Keratinocyte (primary cell): ENCODE results near the gene CIB4. TPM values are rescaled to one million over a fixed set of nuclear protein-coding genes. Genes with fewer than 3 reads are reported as not detected.

ENCODE experiments used
- DNase-seq: peaks from one replicate; pipeline ENCODE4 v3.0.0-alpha.2; 2011; ENCODE audit warnings: low read depth, missing footprints, low spot score
- FAIRE-seq: peaks from 2 replicates; lab custom pipeline; 2011; peaks lifted over from hg19 to GRCh38; lab: Jason Lieb, UNC
- H2AFZ ChIP-seq: 2 replicates; pipeline ENCODE4 v1.6.0; 2012; ENCODE audit warnings: low read length, control low read depth, inconsistent platforms; ENCODE audit not compliant: control insufficient read depth
- H3K27ac ChIP-seq: 2 replicates; pipeline ENCODE4 v1.5.1; 2011; ENCODE audit warnings: low read length; ENCODE audit not compliant: control insufficient read depth, insufficient read depth
- H3K27me3 ChIP-seq: 3 replicates; pipeline ENCODE4 v1.6.0; 2011; ENCODE audit warnings: low read length; ENCODE audit not compliant: control insufficient read depth, insufficient read depth; ENCODE audit errors: extremely low read depth
- H3K36me3 ChIP-seq, 2 experiments: 2 replicates in 1 of 2; 3 replicates in 1 of 2; pipeline ENCODE4 v1.5.1; 2011; ENCODE audit warnings: low read length in 2 of 2, mild to moderate bottlenecking in 1 of 2; ENCODE audit not compliant: control insufficient read depth in 2 of 2, insufficient read depth in 2 of 2; ENCODE audit errors: extremely low read depth in 1 of 2
- H3K4me1 ChIP-seq: 3 replicates; pipeline ENCODE4 v1.5.1; 2011; ENCODE audit warnings: low read length; ENCODE audit not compliant: control insufficient read depth, insufficient read depth; ENCODE audit errors: extremely low read depth
- H3K4me2 ChIP-seq: 3 replicates; pipeline ENCODE4 v1.6.0; 2011; ENCODE audit warnings: low read depth, low read length; ENCODE audit not compliant: control insufficient read depth, insufficient read depth; ENCODE audit errors: extremely low read depth
- H3K4me3 ChIP-seq, 3 experiments: fragments of 200-600 bp in 1 of 3; sonication (generic) in 1 of 3; 2 replicates in 2 of 3; 3 replicates in 1 of 3; pipeline ENCODE4 v1.5.1; 2011 to 2016; ENCODE audit warnings: low read length in 3 of 3, mild to moderate bottlenecking in 3 of 3, control low read depth in 2 of 3, inconsistent platforms in 1 of 3, low read depth in 1 of 3, mixed read lengths in 1 of 3, mixed run types in 1 of 3, moderate library complexity in 1 of 3; ENCODE audit not compliant: control insufficient read depth in 2 of 3, insufficient read depth in 2 of 3; ENCODE audit errors: extremely low read depth in 1 of 3
- H3K79me2 ChIP-seq: 2 replicates; pipeline ENCODE4 v1.6.0; 2012; ENCODE audit warnings: low read length; ENCODE audit not compliant: control insufficient read depth, insufficient read depth
- H3K9ac ChIP-seq: 3 replicates; pipeline ENCODE4 v1.6.0; 2011; ENCODE audit warnings: low read length; ENCODE audit not compliant: control insufficient read depth, insufficient read depth; ENCODE audit errors: extremely low read depth
- H3K9me1 ChIP-seq: 3 replicates; pipeline ENCODE4 v1.6.0; 2011; ENCODE audit warnings: low read length; ENCODE audit not compliant: control insufficient read depth, insufficient read depth; ENCODE audit errors: extremely low read depth
- H3K9me3 ChIP-seq: 2 replicates; pipeline ENCODE4 v1.5.1; 2012; ENCODE audit warnings: low read depth, low read length; ENCODE audit not compliant: control insufficient read depth
- H4K20me1 ChIP-seq: 3 replicates; pipeline ENCODE4 v1.6.0; 2011; ENCODE audit warnings: low read length; ENCODE audit not compliant: control insufficient read depth, insufficient read depth; ENCODE audit errors: extremely low read depth
- CTCF ChIP-seq, 3 experiments: IDR thresholded peaks in 1 of 3; conservative IDR thresholded peaks in 1 of 3; optimal IDR thresholded peaks in 1 of 3; 2 replicates in 2 of 3; 3 replicates in 1 of 3; pipeline versions ENCODE3 to v1.5.1; 2011; ENCODE audit warnings: low read length in 3 of 3, mild to moderate bottlenecking in 3 of 3, moderate library complexity in 2 of 3, control low read depth in 1 of 3, inconsistent platforms in 1 of 3; ENCODE audit not compliant: insufficient read depth in 2 of 3; ENCODE audit errors: extremely low read depth in 1 of 3
- EZH2 ChIP-seq: IDR thresholded peaks from one replicate; pipeline ENCODE4 v1.6.1; 2012; ENCODE audit warnings: inconsistent platforms, mild to moderate bottlenecking, low read length, moderate library complexity
- dilution Hi-C: fragments of 300-500 bp; cut with MboI; formaldehyde crosslinking; loops from one replicate; pipeline ENCODE4 v1.7.0; 2020; ENCODE audit warnings: low sequenced_read_pairs; ENCODE audit not compliant: extremely low pct_ligation_motif_present
- polyA plus RNA-seq, 5 experiments: library from polyadenylated mRNA; depleted of rRNA in 3 of 5; stranded (reverse) in 3 of 5; stranded (forward) in 1 of 5; unstranded in 1 of 5; fragments of >200 nt; gene quantifications; 1 replicate in 1 of 5; 2 replicates in 3 of 5; 3 replicates in 1 of 5; pipeline versions ENCODE4 v1.2.1 to v1.2.3, GENCODE V29; 2011 to 2012; ENCODE audit warnings: missing spikeins in 2 of 5, low read depth in 1 of 5, low replicate concordance in 1 of 5

Gene CIB4
- polyA plus RNA-seq, 1 donor (not counting 4 experiments of a cell fraction or from before 2014, with no cell fraction given) = not detected

GRCh38 chr2:26566081-26566375 lies 75.1 kb downstream of the CIB4 start:
- no peak for DNase-seq
- no peak overlapping the region for H2AFZ ChIP-seq
- dilution Hi-C loops = no loop called here
- H3K4me2 ChIP-seq = no peak overlapping the region
- no peaks in the 10 kb centered on the region for H3K9me1 ChIP-seq
- H3K36me3 ChIP-seq = no peaks in the 10 kb centered on the region
- no peak for FAIRE-seq
- no peak overlapping the region for H3K27ac ChIP-seq
- H3K79me2 ChIP-seq = no peaks in the 10 kb centered on the region
- H3K4me3 ChIP-seq = no peak overlapping the region
- H3K9me3 ChIP-seq = no peaks in the 10 kb centered on the region
- peaks cover 68% of the 10 kb centered on the region for H3K27me3 ChIP-seq
- H3K4me1 ChIP-seq = peaks cover 8% of the 10 kb centered on the region
- H3K9ac ChIP-seq = no peak overlapping the region
- TF ChIP-seq EZH2 (no peak), CTCF (optimal IDR thresholded peaks at IDR 0.05 in 1 of 3, IDR thresholded peaks at IDR 0.05 in 1 of 3, conservative IDR thresholded peaks at IDR 0.05 in 1 of 3; ENCODE audit: extremely low read depth in 1 of 3, insufficient read depth in 2 of 3, low read length in 3 of 3) (no peak)
- H4K20me1 ChIP-seq = no peaks in the 10 kb centered on the region

- peaks cover 8% of the 10 kb centered on the region for H3K4me1 ChIP-seq
- no peak overlapping the region for H3K4me3 ChIP-seq
- H3K9me1 ChIP-seq = no peaks in the 10 kb centered on the region
- FAIRE-seq = no peak
- no peak overlapping the region for H3K9ac ChIP-seq
- H3K79me2 ChIP-seq = no peaks in the 10 kb centered on the region
- DNase-seq = no peak
- TF ChIP-seq EZH2 = no peak
- no peak for TF ChIP-seq CTCF (optimal IDR thresholded peaks at IDR 0.05 in 1 of 3, IDR thresholded peaks at IDR 0.05 in 1 of 3, conservative IDR thresholded peaks at IDR 0.05 in 1 of 3; ENCODE audit: extremely low read depth in 1 of 3, insufficient read depth in 2 of 3, low read length in 3 of 3)
- H3K27me3 ChIP-seq = peaks cover 62% of the 10 kb centered on the region
- H3K36me3 ChIP-seq = no peaks in the 10 kb centered on the region
- H4K20me1 ChIP-seq = no peaks in the 10 kb centered on the region
- dilution Hi-C loops = no loop called here
- no peaks in the 10 kb centered on the region for H3K9me3 ChIP-seq
- no peak overlapping the region for H2AFZ ChIP-seq
- H3K27ac ChIP-seq = no peak overlapping the region
- H3K4me2 ChIP-seq = no peak overlapping the region
Observed at GRCh38 chr2:26564121-26564644, 77.0 kb downstream of the CIB4 start.
